ENCODE data around the gene WEE1. TPM values are rescaled to one million over a fixed set of nuclear protein-coding genes. Genes with fewer than 3 reads are reported as not detected.

WEE1 gene
- polyA plus RNA-seq, 1 donor (not counting 4 experiments of a cell fraction or from before 2014, with no cell fraction given) = 39.2 TPM

DNA sequence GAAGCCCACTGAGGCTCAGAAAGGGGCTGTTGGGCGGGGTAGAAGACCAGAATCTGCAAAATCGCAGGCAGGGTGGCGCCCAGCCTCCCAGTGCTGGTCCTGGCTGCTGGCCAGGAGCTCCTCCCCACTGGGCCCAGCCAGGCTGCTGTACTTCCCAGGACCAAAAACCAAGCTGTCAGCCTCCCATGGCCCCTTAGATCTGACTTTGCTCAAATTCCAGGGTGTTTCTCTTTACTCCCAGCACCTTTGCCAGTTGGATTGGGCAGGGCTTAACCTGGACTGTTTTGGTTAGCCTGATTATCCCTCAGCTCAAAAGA lies 44.2 kb upstream of the WEE1 start:
- peak overlapping the region; percentile 40 for H3K9ac ChIP-seq (ENCODE audit: control insufficient read depth, extremely low read depth, insufficient read depth, low read length)
- TF ChIP-seq EZH2 (IDR thresholded peaks at IDR 0.05; ENCODE audit: low read length) = no peak
- TF ChIP-seq, protein P1, sequence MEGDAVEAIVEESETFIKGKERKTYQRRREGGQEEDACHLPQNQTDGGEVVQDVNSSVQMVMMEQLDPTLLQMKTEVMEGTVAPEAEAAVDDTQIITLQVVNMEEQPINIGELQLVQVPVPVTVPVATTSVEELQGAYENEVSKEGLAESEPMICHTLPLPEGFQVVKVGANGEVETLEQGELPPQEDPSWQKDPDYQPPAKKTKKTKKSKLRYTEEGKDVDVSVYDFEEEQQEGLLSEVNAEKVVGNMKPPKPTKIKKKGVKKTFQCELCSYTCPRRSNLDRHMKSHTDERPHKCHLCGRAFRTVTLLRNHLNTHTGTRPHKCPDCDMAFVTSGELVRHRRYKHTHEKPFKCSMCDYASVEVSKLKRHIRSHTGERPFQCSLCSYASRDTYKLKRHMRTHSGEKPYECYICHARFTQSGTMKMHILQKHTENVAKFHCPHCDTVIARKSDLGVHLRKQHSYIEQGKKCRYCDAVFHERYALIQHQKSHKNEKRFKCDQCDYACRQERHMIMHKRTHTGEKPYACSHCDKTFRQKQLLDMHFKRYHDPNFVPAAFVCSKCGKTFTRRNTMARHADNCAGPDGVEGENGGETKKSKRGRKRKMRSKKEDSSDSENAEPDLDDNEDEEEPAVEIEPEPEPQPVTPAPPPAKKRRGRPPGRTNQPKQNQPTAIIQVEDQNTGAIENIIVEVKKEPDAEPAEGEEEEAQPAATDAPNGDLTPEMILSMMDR (optimal IDR thresholded peaks at IDR 0.05 in 1 of 3, IDR thresholded peaks at IDR 0.05 in 1 of 3, conservative IDR thresholded peaks at IDR 0.05 in 1 of 3; ENCODE audit: extremely low read depth in 1 of 3, insufficient read depth in 2 of 3, low read length in 3 of 3) = no peak
- H3K79me2 ChIP-seq (ENCODE audit: control insufficient read depth, insufficient read depth, low read length) = no peaks in the 10 kb centered on the region
- peak overlapping the region; percentile 37 for H2AFZ ChIP-seq (ENCODE audit: control insufficient read depth, low read length)
- H3K4me2 ChIP-seq (ENCODE audit: control insufficient read depth, extremely low read depth, insufficient read depth, low read depth, low read length) = peak overlapping the region; percentile 3
- no peaks in the 10 kb centered on the region for H3K27me3 ChIP-seq (ENCODE audit: control insufficient read depth, extremely low read depth, insufficient read depth, low read length)
- H3K9me3 ChIP-seq (ENCODE audit: control insufficient read depth, low read depth, low read length) = no peaks in the 10 kb centered on the region
- peaks cover 1 to 6% of the 10 kb centered on the region in 2 experiments for H3K36me3 ChIP-seq (ENCODE audit: control insufficient read depth in 2 of 2, extremely low read depth in 1 of 2, insufficient read depth in 2 of 2, low read length in 2 of 2)
- H3K4me3 ChIP-seq (ENCODE audit: control insufficient read depth in 2 of 3, extremely low read depth in 1 of 3, insufficient read depth in 2 of 3, low read depth in 1 of 3, low read length in 3 of 3) = no peak overlapping the region
- H3K4me1 ChIP-seq (ENCODE audit: control insufficient read depth, extremely low read depth, insufficient read depth, low read length) = peaks cover 36% of the 10 kb centered on the region
- dilution Hi-C loops (cut with MboI; ENCODE audit: extremely low pct_ligation_motif_present, low sequenced_read_pairs) = no loop called here
- DNase-seq (ENCODE audit: low read depth, low spot score) (no peak), FAIRE-seq (no peak)
- peak overlapping the region; percentile 54 for H3K27ac ChIP-seq (ENCODE audit: control insufficient read depth, insufficient read depth, low read length)
- H3K9me1 ChIP-seq (ENCODE audit: control insufficient read depth, extremely low read depth, insufficient read depth, low read length) = no peaks in the 10 kb centered on the region
- H4K20me1 ChIP-seq (ENCODE audit: control insufficient read depth, extremely low read depth, insufficient read depth, low read length) = no peaks in the 10 kb centered on the region

DNA sequence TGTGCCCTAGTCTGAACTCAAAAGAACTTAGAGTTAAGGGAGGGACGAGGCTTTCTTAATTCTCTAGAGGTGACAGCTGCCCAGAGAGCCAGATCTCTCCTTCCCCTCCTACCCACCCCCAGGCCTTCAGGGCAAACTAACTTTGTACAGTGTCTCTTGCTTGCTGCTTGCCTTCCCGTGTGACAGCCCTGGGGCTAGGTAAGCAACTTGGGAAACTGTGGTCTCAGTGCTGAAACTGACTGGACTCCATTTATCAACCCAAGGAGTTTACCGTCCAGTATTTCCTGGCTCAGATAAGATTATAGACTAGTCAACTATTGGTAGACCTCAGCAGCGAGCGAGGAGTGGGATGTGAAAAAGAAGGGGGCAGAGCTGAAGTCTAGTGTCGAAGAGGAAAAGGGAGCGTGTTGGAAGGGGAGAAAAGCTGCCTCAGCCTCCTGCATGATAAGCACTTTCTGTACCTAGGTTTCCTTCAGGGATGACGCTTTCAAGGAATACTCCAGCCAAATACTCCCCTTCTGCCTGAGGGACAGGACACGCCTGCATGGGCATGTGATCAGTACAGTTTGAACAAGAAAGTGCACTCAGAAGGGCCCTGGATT lies 43.3 kb upstream of the WEE1 start:
- Histone ChIP-seq H3K4me1 (ENCODE audit: control insufficient read depth, extremely low read depth, insufficient read depth, low read length) (peaks cover 42% of the 10 kb centered on the region), H4K20me1 (ENCODE audit: control insufficient read depth, extremely low read depth, insufficient read depth, low read length) (no peaks in the 10 kb centered on the region), H3K9me3 (ENCODE audit: control insufficient read depth, low read depth, low read length) (no peaks in the 10 kb centered on the region), H3K9ac (ENCODE audit: control insufficient read depth, extremely low read depth, insufficient read depth, low read length) (peak overlapping the region; percentile 40), H3K36me3 (ENCODE audit: control insufficient read depth in 2 of 2, extremely low read depth in 1 of 2, insufficient read depth in 2 of 2, low read length in 2 of 2) (peaks cover 1 to 2% of the 10 kb centered on the region in 2 experiments), H3K27ac (ENCODE audit: control insufficient read depth, insufficient read depth, low read length) (peak overlapping the region; percentile 54), H3K27me3 (ENCODE audit: control insufficient read depth, extremely low read depth, insufficient read depth, low read length) (no peaks in the 10 kb centered on the region), H3K79me2 (ENCODE audit: control insufficient read depth, insufficient read depth, low read length) (no peaks in the 10 kb centered on the region), H3K4me2 (ENCODE audit: control insufficient read depth, extremely low read depth, insufficient read depth, low read depth, low read length) (peak overlapping the region; percentile 11), H3K4me3 (ENCODE audit: control insufficient read depth in 2 of 3, extremely low read depth in 1 of 3, insufficient read depth in 2 of 3, low read depth in 1 of 3, low read length in 3 of 3) (no peak overlapping the region), H2AFZ (ENCODE audit: control insufficient read depth, low read length) (peak overlapping the region; percentile 11), H3K9me1 (ENCODE audit: control insufficient read depth, extremely low read depth, insufficient read depth, low read length) (no peaks in the 10 kb centered on the region)
- TF ChIP-seq, protein P1 (optimal IDR thresholded peaks at IDR 0.05 in 1 of 3, IDR thresholded peaks at IDR 0.05 in 1 of 3, conservative IDR thresholded peaks at IDR 0.05 in 1 of 3; ENCODE audit: extremely low read depth in 1 of 3, insufficient read depth in 2 of 3, low read length in 3 of 3) = no peak
- TF ChIP-seq EZH2 (IDR thresholded peaks at IDR 0.05; ENCODE audit: low read length) = no peak
- FAIRE-seq (peak; percentile 83), DNase-seq (ENCODE audit: low read depth, low spot score) (no peak)
- dilution Hi-C loops (cut with MboI; ENCODE audit: extremely low pct_ligation_motif_present, low sequenced_read_pairs) = no loop called here
